Natural killer cell (primary cell): ENCODE data around the gene THAP7. TPM values are rescaled to one million over a fixed set of nuclear protein-coding genes. Genes with fewer than 3 reads are reported as not detected.

Source experiments
- ATAC-seq, 3 donors: fragments of 150-1000 bp in 2 of 3; fragments of 200-7000 bp in 1 of 3; cut with Tn5 transposase; 1 replicate in 1 of 3; 2 replicates in 2 of 3; pipeline ENCODE4 v1.10.0; 2021; ENCODE audit warnings: mild to moderate bottlenecking in 2 of 3, moderate library complexity in 2 of 3
- DNase-seq, 2 donors: peaks; one replicate each; pipeline versions ENCODE4 v3.0.0 to v3.0.0-alpha.2; 2013 to 2021; ENCODE audit warnings: mixed read lengths in 1 of 2
- H3K27ac ChIP-seq: one replicate; pipeline ENCODE4 v1.5.1; 2013; ENCODE audit warnings: mild to moderate bottlenecking, low read length
- H3K27me3 ChIP-seq: one replicate; pipeline ENCODE4 v1.6.1; 2013; ENCODE audit warnings: low read length; ENCODE audit not compliant: control insufficient read depth, insufficient read depth
- H3K36me3 ChIP-seq: one replicate; pipeline ENCODE4 v1.6.1; 2013; ENCODE audit warnings: low read length; ENCODE audit not compliant: control insufficient read depth, insufficient read depth
- H3K4me1 ChIP-seq: one replicate; pipeline ENCODE4 v1.6.1; 2013; ENCODE audit warnings: low read length; ENCODE audit not compliant: control insufficient read depth, insufficient read depth
- H3K4me3 ChIP-seq: one replicate; pipeline ENCODE4 v1.5.1; 2013; ENCODE audit warnings: low read length
- H3K9me3 ChIP-seq: one replicate; pipeline ENCODE4 v1.6.1; 2013; ENCODE audit warnings: low read length; ENCODE audit not compliant: control insufficient read depth, insufficient read depth
- H3K27ac Mint-ChIP-seq, 2 donors: one replicate each; pipeline ENCODE4 v1.8.0; 2022; ENCODE audit warnings: mild to moderate bottlenecking in 2 of 2, mixed read lengths in 2 of 2, moderate library complexity in 1 of 2
- H3K27me3 Mint-ChIP-seq, 2 donors: one replicate each; pipeline ENCODE4 v1.8.0; 2022; ENCODE audit warnings: low read depth in 2 of 2, mixed read lengths in 2 of 2
- H3K36me3 Mint-ChIP-seq: one replicate; pipeline ENCODE4 v1.8.0; 2022; ENCODE audit warnings: mixed read lengths
- H3K4me1 Mint-ChIP-seq, 2 donors: one replicate each; pipeline ENCODE4 v1.8.0; 2022; ENCODE audit warnings: mixed read lengths in 2 of 2
- H3K4me3 Mint-ChIP-seq: one replicate; pipeline ENCODE4 v1.8.0; 2022; ENCODE audit warnings: mild to moderate bottlenecking, moderate library complexity, mixed read lengths
- H3K9me3 Mint-ChIP-seq, 2 donors: one replicate each; pipeline ENCODE4 v1.8.0; 2022; ENCODE audit warnings: mixed read lengths in 2 of 2
- WGBS: methylation state at CpG from one replicate; pipeline ENCODE4 v1.1.7; 2013; ENCODE audit warnings: missing lambda C conversion rate; ENCODE audit not compliant: insufficient coverage; 5-methylcytosine and 5-hydroxymethylcytosine counted together
- intact Hi-C: fragments of 100-400 bp; cut with micrococcal nuclease; formaldehyde crosslinking; loops from one replicate; pipeline ENCODE4 v1.14.2; 2022
- total RNA-seq, 4 donors: library from RNA; stranded (reverse); fragments of 120-200 nt in 1 of 4; gene quantifications; one replicate each; pipeline versions ENCODE4 v1.2.3 to v1.2.4, GENCODE V29; 2013 to 2022
- TF ChIP-seq, protein P1 (sequence below): fragments of 200-600 bp; IDR thresholded peaks from one replicate; pipeline ENCODE4 v1.8.0; 2022; ENCODE audit warnings: antibody characterized with exemption

The THAP7 gene
- total RNA-seq, 3 donors from 2014 or later (not counting 1 experiment from before 2014, with no cell fraction given), result 24.1 to 40.0 (median 26.8) TPM

GRCh38 chr22:20975541-20976290 lies 26.2 kb downstream of the THAP7 start:
- Histone ChIP-seq H3K4me1 (peaks cover 22% of the 10 kb centered on the region), H3K4me3 (no peak overlapping the region), H3K27ac (no peak overlapping the region), H3K36me3 (no peaks in the 10 kb centered on the region), H3K27me3 (no peaks in the 10 kb centered on the region), H3K9me3 (peaks cover 6% of the 10 kb centered on the region)
- Mint-ChIP-seq H3K27ac (no peak overlapping the region), H3K36me3 (no peaks in the 10 kb centered on the region), H3K4me3 (no peak overlapping the region), H3K9me3 (peaks cover 2 to 3% of the 10 kb centered on the region in 2 donors), H3K27me3 (no peaks in the 10 kb centered on the region), H3K4me1 (peaks cover 13 to 20% of the 10 kb centered on the region in 2 donors)
- TF ChIP-seq, protein P1, sequence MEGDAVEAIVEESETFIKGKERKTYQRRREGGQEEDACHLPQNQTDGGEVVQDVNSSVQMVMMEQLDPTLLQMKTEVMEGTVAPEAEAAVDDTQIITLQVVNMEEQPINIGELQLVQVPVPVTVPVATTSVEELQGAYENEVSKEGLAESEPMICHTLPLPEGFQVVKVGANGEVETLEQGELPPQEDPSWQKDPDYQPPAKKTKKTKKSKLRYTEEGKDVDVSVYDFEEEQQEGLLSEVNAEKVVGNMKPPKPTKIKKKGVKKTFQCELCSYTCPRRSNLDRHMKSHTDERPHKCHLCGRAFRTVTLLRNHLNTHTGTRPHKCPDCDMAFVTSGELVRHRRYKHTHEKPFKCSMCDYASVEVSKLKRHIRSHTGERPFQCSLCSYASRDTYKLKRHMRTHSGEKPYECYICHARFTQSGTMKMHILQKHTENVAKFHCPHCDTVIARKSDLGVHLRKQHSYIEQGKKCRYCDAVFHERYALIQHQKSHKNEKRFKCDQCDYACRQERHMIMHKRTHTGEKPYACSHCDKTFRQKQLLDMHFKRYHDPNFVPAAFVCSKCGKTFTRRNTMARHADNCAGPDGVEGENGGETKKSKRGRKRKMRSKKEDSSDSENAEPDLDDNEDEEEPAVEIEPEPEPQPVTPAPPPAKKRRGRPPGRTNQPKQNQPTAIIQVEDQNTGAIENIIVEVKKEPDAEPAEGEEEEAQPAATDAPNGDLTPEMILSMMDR, result no peak
- DNase-seq (no peak), ATAC-seq (no peak)
- WGBS, result 87% methylated on average over 14 of the region's 14 CpGs
- intact Hi-C loops, result no loop called here

GRCh38 chr22:20974336-20974955 lies 27.5 kb downstream of the THAP7 start:
- Mint-ChIP-seq H3K27me3 (no peaks in the 10 kb centered on the region), H3K27ac (no peak overlapping the region), H3K4me1 (peaks cover 8% of the 10 kb centered on the region in 2 donors), H3K4me3 (no peak overlapping the region), H3K36me3 (no peaks in the 10 kb centered on the region), H3K9me3 (peaks cover 2 to 3% of the 10 kb centered on the region in 2 donors)
- Histone ChIP-seq H3K36me3 (no peaks in the 10 kb centered on the region), H3K9me3 (peaks cover 6% of the 10 kb centered on the region), H3K4me1 (peaks cover 12% of the 10 kb centered on the region), H3K27ac (no peak overlapping the region), H3K27me3 (no peaks in the 10 kb centered on the region), H3K4me3 (no peak overlapping the region)
- intact Hi-C loops, result no loop called here
- 92% methylated on average over 16 of the region's 16 CpGs for WGBS
- no peak for DNase-seq
- TF ChIP-seq, protein P1, result no peak
- ATAC-seq, result no peak

DNA sequence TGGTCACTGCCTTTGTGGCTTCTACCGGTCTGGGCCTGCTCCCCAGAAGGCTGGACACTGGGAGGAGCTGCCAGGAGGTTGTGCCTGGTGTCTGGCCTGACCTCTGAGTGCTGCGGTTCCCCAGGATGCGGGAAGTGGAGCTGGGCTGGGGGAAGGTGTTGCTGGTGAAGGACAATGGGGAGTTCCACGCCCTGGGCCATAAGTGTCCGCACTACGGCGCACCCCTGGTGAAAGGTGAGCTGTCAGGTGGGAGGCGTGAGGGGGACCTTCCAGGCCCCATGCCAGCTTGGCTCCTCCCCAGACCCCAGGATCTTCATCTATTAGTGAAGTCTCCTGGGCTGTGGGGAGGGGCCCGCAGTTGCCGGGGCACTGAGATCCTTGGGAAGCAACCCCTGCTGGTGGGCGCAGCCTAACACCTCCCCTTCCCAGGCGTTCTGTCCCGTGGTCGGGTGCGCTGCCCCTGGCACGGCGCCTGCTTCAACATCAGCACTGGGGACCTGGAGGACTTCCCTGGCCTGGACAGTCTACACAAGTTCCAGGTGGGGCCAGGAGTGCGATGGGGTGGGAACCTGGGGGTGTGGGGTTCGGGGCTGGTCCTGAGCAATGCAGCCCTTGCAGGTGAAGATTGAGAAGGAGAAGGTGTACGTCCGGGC lies 28.2 kb downstream of the THAP7 start:
- TF ChIP-seq, protein P1, result no peak
- Histone ChIP-seq H3K4me1 (peaks cover 14% of the 10 kb centered on the region), H3K36me3 (no peaks in the 10 kb centered on the region), H3K27ac (no peak overlapping the region), H3K9me3 (peaks cover 6% of the 10 kb centered on the region), H3K27me3 (no peaks in the 10 kb centered on the region), H3K4me3 (no peak overlapping the region)
- H3K4me3 Mint-ChIP-seq, result no peak overlapping the region
- H3K36me3 Mint-ChIP-seq, result no peaks in the 10 kb centered on the region
- H3K27ac Mint-ChIP-seq, result no peak overlapping the region
- ATAC-seq, result no peak
- H3K9me3 Mint-ChIP-seq, result peaks cover 0 to under 1% of the 10 kb centered on the region in 2 donors
- intact Hi-C loops, result no loop called here
- 87% methylated on average over 21 of the region's 21 CpGs for WGBS
- peaks cover under 1% of the 10 kb centered on the region in 2 donors for H3K4me1 Mint-ChIP-seq
- H3K27me3 Mint-ChIP-seq, result no peaks in the 10 kb centered on the region
- no peak for DNase-seq
